GM21825 (cell line): ENCODE data around the gene TBC1D22A.
"Not testable (repeated sequence)": the region's sequence is repeated elsewhere in the genome, so short reads cannot be mapped to it uniquely, and the experiment has no call there.

Source experiments
- ATAC-seq: cut with Tn5 transposase; IDR thresholded peaks from one replicate; pipeline ENCODE4 v1.9.1; 2021; ENCODE audit warnings: mild to moderate bottlenecking, moderate library complexity; ENCODE audit not compliant: unreplicated experiment

Gene TBC1D22A

DNA sequence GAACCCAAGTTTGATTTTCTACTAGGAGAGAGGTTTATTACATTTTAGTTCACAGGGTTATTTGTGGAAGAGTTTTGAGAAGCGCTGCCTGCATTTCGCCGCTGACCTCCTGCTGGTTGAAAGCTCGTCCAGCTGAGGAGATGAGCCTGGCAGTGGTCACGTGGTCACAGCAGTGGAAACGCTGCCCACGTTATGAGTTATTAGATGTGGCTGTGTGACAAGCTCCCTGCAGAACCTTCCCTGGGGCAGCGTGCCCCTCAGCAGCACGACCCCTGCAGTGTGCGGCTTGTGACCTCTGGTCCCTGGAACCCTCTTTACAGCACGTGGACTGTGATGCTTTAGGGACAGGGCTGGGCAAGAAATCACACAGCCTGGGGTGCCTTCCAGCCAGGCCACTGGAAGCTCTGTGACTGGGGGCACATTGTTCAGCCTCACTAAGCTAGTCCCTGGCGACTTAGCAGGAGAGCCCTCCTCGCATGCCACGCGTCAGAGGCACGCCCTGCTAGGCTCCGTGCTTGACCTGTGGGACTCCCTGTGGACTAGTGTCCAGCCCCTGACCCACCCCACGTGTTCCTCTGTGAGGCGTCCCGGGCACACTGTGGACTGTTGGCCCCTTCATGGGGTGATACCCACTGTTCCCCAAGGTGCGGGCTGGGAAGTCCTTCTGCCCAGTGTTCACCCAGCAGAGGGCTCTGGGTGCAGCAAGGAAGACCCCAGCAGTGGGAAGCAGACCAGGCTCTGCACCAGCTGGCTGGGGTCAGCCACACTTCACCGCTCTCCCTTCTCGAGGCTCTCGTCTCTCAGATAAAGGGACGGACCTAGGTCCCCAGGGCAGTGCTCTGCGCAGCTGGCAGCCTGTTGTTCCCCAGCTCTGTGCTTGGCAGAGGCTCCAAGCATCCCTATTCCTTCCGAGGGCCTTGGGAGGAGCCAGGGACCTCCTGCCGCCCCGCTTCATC, 349.5 kb downstream of the TBC1D22A start:
- no peak for ATAC-seq

- no peak for ATAC-seq
Measured at GRCh38 chr22:47112582-47112965, 350.1 kb downstream of the TBC1D22A start.

- no peak for ATAC-seq
Measured at GRCh38 chr22:47112994-47113852, 350.8 kb downstream of the TBC1D22A start.

DNA sequence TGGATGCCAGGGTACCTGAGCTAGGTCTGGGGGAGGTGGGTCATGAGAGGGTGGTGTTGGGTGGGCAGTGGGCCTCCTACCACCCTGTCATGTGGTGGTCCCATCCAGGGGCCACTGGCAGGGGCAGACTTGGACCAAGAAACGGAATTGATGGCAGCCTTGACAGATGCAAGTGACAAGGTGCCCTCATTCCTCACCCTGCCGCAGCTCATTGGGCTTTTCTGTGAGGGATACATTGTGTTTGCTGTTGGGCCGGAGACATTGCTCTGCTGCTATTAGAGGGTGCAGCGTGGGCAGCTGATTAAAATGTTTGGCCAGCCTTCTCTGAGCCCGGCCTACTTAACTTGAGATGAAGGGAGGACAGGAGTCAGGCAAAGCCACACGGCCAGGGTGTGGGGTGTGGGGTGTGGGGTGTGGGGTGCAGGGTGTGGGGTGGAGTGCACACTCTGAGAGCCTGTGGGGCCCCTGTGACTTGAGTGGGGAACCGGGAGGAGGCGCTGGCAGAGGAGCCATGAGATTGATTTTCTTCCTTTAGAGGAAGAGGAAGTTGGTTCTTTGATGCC, 351.5 kb downstream of the TBC1D22A start:
- ATAC-seq = no peak

GRCh38 chr22:47114813-47115517, 352.5 kb downstream of the TBC1D22A start:
- ATAC-seq = no peak

GRCh38 chr22:47115518-47115890, 353.1 kb downstream of the TBC1D22A start:
- ATAC-seq = no peak

DNA sequence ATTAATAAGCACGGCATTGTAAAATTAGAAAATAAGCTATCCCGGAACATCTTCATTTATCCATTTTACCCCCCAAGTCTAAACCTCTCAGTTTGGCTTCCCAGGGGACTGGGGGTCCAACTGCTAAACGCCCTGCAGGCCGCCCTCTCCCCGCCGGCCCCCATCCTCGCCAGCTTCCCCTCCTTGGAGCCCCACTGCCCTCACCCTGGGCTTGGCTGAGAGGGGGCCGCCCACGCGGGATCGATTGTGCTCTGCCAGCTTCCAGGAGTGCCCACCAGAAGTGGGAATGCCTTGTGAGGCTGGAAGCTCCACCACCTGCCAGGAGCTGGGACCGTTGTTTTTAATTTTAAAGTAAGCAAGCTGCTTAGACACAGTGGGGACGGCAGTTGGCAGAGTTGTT, 353.5 kb downstream of the TBC1D22A start:
- ATAC-seq = no peak

GRCh38 chr22:47116426-47117341, 354.2 kb downstream of the TBC1D22A start:
- no peak for ATAC-seq

- ATAC-seq = not testable (repeated sequence)
Measured at GRCh38 chr22:47117442-47117841, 355.0 kb downstream of the TBC1D22A start.

GRCh38 chr22:47119181-47119580, 356.7 kb downstream of the TBC1D22A start:
- no peak for ATAC-seq

GRCh38 chr22:47120399-47120798, 357.9 kb downstream of the TBC1D22A start:
- no peak for ATAC-seq

DNA sequence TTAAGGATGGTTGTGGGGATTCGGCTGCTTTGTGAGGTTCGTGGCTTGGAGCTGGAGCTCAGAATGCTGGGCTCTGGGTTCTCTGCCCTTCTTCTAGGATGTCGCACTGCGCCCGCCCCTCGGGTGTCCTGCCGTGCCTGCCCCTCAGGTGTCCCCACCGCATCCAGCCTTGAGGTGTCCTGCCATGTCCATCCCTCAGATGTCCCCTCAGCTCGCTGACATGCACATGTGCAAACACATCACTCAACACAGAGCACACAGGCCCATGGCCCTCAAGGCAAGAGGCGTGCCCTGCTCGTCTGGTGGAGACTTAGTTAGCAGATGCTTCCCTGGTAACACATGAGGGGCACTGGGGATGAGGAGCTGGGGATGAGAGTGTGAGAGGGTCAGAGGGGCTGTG, 359.3 kb downstream of the TBC1D22A start:
- no peak for ATAC-seq

GRCh38 chr22:47122441-47123000, 360.1 kb downstream of the TBC1D22A start:
- no peak for ATAC-seq

DNA sequence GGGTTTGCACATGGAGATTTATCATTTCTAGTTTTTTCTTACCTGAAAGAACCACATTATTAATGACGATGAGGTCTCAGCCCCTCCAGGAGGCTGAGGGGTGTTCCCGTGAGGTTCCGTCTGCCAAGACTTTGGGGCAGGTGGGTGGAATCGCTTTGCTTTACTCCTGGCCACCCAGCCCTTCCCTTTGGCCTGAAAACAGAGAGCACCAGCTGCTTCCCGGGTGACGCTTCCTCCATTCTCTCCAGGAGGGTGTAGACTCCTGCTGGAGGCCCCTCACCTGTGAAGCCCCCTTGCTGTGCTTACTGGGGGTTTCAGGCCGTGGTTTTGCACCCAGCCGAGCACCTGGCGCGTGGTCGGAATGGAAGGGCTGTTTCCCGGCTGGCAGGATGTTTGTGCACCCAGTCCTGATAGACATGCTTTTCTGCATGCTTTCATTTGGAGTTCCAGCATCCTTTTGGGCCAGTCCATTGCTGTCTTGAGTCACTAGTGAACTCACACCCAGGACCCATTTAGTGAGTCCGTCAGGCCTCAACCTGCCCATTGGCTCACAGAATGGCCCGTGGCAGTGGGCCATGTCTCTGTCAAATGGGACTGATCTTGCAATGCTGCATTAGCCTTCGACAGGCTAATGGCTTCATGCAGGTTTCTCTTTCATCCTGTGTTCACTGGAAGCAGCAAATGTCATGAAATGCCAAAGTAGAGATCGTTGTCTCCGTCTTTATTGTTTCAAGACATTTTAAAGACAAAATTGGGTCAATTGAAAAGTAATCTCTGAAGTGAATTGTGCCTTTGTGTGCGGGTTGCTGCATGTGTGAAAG, 360.8 kb downstream of the TBC1D22A start:
- ATAC-seq = no peak

DNA sequence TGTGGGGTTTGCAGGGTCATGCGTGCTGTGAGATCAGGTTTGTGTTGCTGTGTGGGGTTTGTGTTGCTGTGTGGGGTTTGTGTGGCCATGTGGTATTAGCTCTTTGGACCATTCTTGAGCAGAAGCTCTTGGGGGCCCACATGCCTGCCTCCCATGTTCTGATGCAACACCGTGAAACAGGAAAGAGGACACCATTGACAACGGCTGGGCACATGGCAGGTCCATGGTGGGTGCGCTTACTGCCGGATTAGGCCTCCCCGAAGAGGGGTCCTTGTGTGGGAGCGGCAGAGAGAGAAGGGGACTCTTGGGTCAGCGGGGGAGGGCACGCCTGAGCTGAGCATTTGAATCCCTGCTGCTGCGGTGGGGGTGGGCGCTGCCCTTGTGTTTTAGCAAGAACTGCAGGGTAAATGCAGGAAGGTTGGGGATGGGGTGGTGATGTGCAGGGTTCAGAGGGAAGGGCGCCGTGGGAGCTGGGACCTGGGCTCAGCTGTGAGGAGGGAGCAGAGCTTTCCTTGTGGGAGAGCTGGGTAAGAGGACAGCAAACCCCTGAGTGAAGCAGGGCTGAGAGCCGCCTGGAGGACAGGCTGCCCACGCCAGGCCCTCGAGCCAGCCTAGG, 361.5 kb downstream of the TBC1D22A start:
- no peak for ATAC-seq

- no peak for ATAC-seq
Measured at GRCh38 chr22:47124451-47124881, 362.0 kb downstream of the TBC1D22A start.

- ATAC-seq = no peak
Measured at GRCh38 chr22:47124961-47125360, 362.5 kb downstream of the TBC1D22A start.

DNA sequence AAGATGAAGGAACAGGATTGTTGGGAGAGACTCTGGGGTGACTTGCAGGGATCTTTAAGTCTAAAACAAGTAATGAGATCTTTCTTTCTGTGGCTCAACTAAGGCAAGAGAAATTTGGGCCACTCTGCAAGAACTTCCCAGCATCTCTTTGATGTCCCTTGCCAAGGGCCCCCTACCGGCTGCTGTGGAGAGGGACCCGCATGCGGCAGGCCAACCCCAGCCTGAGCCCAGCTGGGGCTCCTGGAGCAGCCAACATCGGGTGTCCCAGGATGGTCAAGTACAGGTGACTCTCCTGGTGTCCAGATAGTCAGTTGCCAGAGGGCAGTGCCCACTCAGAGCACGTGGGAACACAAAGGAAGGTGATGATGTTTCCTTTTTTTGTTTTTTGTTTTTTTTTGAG, 363.2 kb downstream of the TBC1D22A start:
- ATAC-seq = no peak
